CD8-positive, alpha-beta memory T cell (primary cell): ENCODE data around the gene CYTL1. TPM values are rescaled to one million over a fixed set of nuclear protein-coding genes. Genes with fewer than 3 reads are reported as not detected.

Experiments used
- CTCF ChIA-PET: fragments of 350-600 bp; sonication (Branson Sonifier 250); formaldehyde crosslinking; loops from one replicate; lab custom pipeline; 2021; ENCODE audit warnings: antibody characterized with exemption; lab: Charles Lee
- POLR2A ChIA-PET: fragments of 350-600 bp; sonication (Branson Sonifier 250); formaldehyde crosslinking; loops from one replicate; lab custom pipeline; 2021; ENCODE audit warnings: antibody characterized with exemption; lab: Charles Lee
- DNase-seq, 5 donors: peaks; one replicate each; pipeline versions ENCODE4 v3.0.0 to v3.0.0-alpha.2; 2020 to 2022; ENCODE audit warnings: mixed read lengths in 1 of 5
- H3K27ac ChIP-seq: one replicate; pipeline ENCODE4 v1.7.0; 2013; ENCODE audit warnings: low read depth, mild to moderate bottlenecking, low read length, moderate library complexity
- H3K27me3 ChIP-seq: 2 replicates; pipeline ENCODE4 v1.7.0; 2013; ENCODE audit warnings: low read length, mild to moderate bottlenecking; ENCODE audit not compliant: insufficient read depth, poor library complexity, severe bottlenecking
- H3K36me3 ChIP-seq: 2 replicates; pipeline ENCODE4 v1.7.0; 2013; ENCODE audit warnings: mild to moderate bottlenecking, low read length, moderate library complexity; ENCODE audit not compliant: insufficient read depth
- H3K4me1 ChIP-seq: 2 replicates; pipeline ENCODE4 v1.7.0; 2013; ENCODE audit warnings: mild to moderate bottlenecking, low read length, moderate library complexity; ENCODE audit not compliant: insufficient read depth
- H3K4me3 ChIP-seq: 2 replicates; pipeline ENCODE4 v1.7.0; 2013; ENCODE audit warnings: mild to moderate bottlenecking, low read length
- H3K9me3 ChIP-seq: 2 replicates; pipeline ENCODE4 v1.7.0; 2013; ENCODE audit warnings: mild to moderate bottlenecking, low read length
- H3K27ac Mint-ChIP-seq, 8 donors: one replicate each; pipeline ENCODE4 v1.8.0; 2020 to 2021; ENCODE audit warnings: mixed read lengths in 8 of 8, mild to moderate bottlenecking in 6 of 8, inconsistent platforms in 3 of 8, moderate library complexity in 3 of 8
- H3K27me3 Mint-ChIP-seq, 2 donors: one replicate each; pipeline ENCODE4 v1.8.0; 2020 to 2021; ENCODE audit warnings: mixed read lengths in 2 of 2, mild to moderate bottlenecking in 1 of 2, moderate library complexity in 1 of 2
- H3K36me3 Mint-ChIP-seq, 3 donors: one replicate each; pipeline ENCODE4 v1.8.0; 2020 to 2021; ENCODE audit warnings: mixed read lengths in 3 of 3, inconsistent platforms in 1 of 3, mild to moderate bottlenecking in 1 of 3
- H3K4me1 Mint-ChIP-seq, 3 donors: one replicate each; pipeline ENCODE4 v1.8.0; 2020 to 2021; ENCODE audit warnings: mixed read lengths in 3 of 3, inconsistent platforms in 1 of 3, mild to moderate bottlenecking in 1 of 3
- H3K4me3 Mint-ChIP-seq, 7 donors: one replicate each; pipeline ENCODE4 v1.8.0; 2020 to 2021; ENCODE audit warnings: mixed read lengths in 7 of 7, mild to moderate bottlenecking in 6 of 7, moderate library complexity in 4 of 7, inconsistent platforms in 2 of 7
- H3K9me3 Mint-ChIP-seq, 5 donors: one replicate each; pipeline ENCODE4 v1.8.0; 2020 to 2022; ENCODE audit warnings: mixed read lengths in 5 of 5, mild to moderate bottlenecking in 3 of 5, moderate library complexity in 2 of 5, inconsistent platforms in 1 of 5
- polyA plus RNA-seq: library from polyadenylated mRNA; unstranded; fragments of 300-500 nt; fragmentation: Illumina TruSeq; gene quantifications from one replicate; pipeline ENCODE4 v1.2.3, GENCODE V29; 2021
- total RNA-seq, 2 experiments: library from RNA; stranded (reverse); gene quantifications; one replicate each; pipeline ENCODE4 v1.2.3, GENCODE V29; 2021

The CYTL1 gene
- total and polyA plus RNA-seq, 3 experiments from 2014 or later: 1.7 TPM; not detected in 2

GRCh38 chr4:4995103-4995907 lies 24.0 kb downstream of the CYTL1 start:
- Mint-ChIP-seq H3K4me1 (no peaks in the 10 kb centered on the region), H3K9me3 (no peaks in the 10 kb centered on the region), H3K27me3 (peaks cover 4 to 24% of the 10 kb centered on the region in 2 donors), H3K36me3 (no peaks in the 10 kb centered on the region), H3K27ac (no peak overlapping the region), H3K4me3 (no peak overlapping the region)
- no peaks in the 10 kb centered on the region for H3K9me3 ChIP-seq
- no peak overlapping the region for H3K4me3 ChIP-seq
- POLR2A ChIA-PET: no interaction called here
- H3K36me3 ChIP-seq: no peaks in the 10 kb centered on the region
- CTCF ChIA-PET: interaction anchor here (1.2 kb wide), 1 partner anchor 8 kb away, joined by 4 read pairs; no protein-coding TSS in a partner anchor
- no peaks in the 10 kb centered on the region for H3K4me1 ChIP-seq
- H3K27ac ChIP-seq: no peak overlapping the region
- H3K27me3 ChIP-seq: no peaks in the 10 kb centered on the region
- DNase-seq: peak in 3 of 5 donors; percentile 5 to 9 (median 6)

- Mint-ChIP-seq H3K36me3 (no peaks in the 10 kb centered on the region), H3K27ac (no peak overlapping the region), H3K4me1 (no peaks in the 10 kb centered on the region), H3K27me3 (peaks cover 4 to 17% of the 10 kb centered on the region in 2 donors), H3K4me3 (no peak overlapping the region), H3K9me3 (no peaks in the 10 kb centered on the region)
- Histone ChIP-seq H3K4me3 (no peak overlapping the region), H3K9me3 (no peaks in the 10 kb centered on the region), H3K27me3 (no peaks in the 10 kb centered on the region), H3K36me3 (no peaks in the 10 kb centered on the region), H3K27ac (no peak overlapping the region), H3K4me1 (no peaks in the 10 kb centered on the region)
- ChIA-PET POLR2A (no interaction called here), CTCF (interaction anchor here (0.8 to 1.2 kb wide), 2 partner anchors 9 kb away, joined by 3 to 4 read pairs; no protein-coding TSS in a partner anchor)
- no peak for DNase-seq
These were observed 24.8 kb downstream of the CYTL1 start for GRCh38 chr4:4994312-4995097.

GRCh38 chr4:4992833-4993232 lies 26.4 kb downstream of the CYTL1 start:
- no peaks in the 10 kb centered on the region for H3K36me3 ChIP-seq
- H3K4me3 Mint-ChIP-seq: no peak overlapping the region
- no peak for DNase-seq
- no peaks in the 10 kb centered on the region for H3K27me3 ChIP-seq
- no peaks in the 10 kb centered on the region for H3K9me3 Mint-ChIP-seq
- H3K27ac Mint-ChIP-seq: peak overlapping the region in 1 of 8 donors; percentile 75
- no peak overlapping the region for H3K4me3 ChIP-seq
- ChIA-PET CTCF (no interaction called here), POLR2A (no interaction called here)
- no peak overlapping the region for H3K27ac ChIP-seq
- no peaks in the 10 kb centered on the region for H3K4me1 ChIP-seq
- no peaks in the 10 kb centered on the region for H3K4me1 Mint-ChIP-seq
- H3K9me3 ChIP-seq: no peaks in the 10 kb centered on the region
- no peaks in the 10 kb centered on the region for H3K36me3 Mint-ChIP-seq
- H3K27me3 Mint-ChIP-seq: peaks cover 8 to 15% of the 10 kb centered on the region in 2 donors

- no peaks in the 10 kb centered on the region for H3K9me3 ChIP-seq
- no peaks in the 10 kb centered on the region for H3K36me3 ChIP-seq
- Mint-ChIP-seq H3K9me3 (no peaks in the 10 kb centered on the region), H3K36me3 (no peaks in the 10 kb centered on the region), H3K27ac (no peak overlapping the region), H3K27me3 (peaks cover 11 to 21% of the 10 kb centered on the region in 2 donors), H3K4me3 (no peak overlapping the region), H3K4me1 (no peaks in the 10 kb centered on the region)
- no peak overlapping the region for H3K27ac ChIP-seq
- ChIA-PET POLR2A (no interaction called here), CTCF (no interaction called here)
- no peak overlapping the region for H3K4me3 ChIP-seq
- no peaks in the 10 kb centered on the region for H3K4me1 ChIP-seq
- H3K27me3 ChIP-seq: no peaks in the 10 kb centered on the region
- DNase-seq: no peak
These were observed 27.6 kb downstream of the CYTL1 start for GRCh38 chr4:4991541-4992099.

GRCh38 chr4:4990857-4991540 lies 28.3 kb downstream of the CYTL1 start:
- POLR2A ChIA-PET: no interaction called here

GRCh38 chr4:4990329-4990728 lies 28.9 kb downstream of the CYTL1 start:
- Mint-ChIP-seq H3K27me3 (peaks cover 11 to 21% of the 10 kb centered on the region in 2 donors), H3K27ac (no peak overlapping the region), H3K4me3 (no peak overlapping the region), H3K9me3 (no peaks in the 10 kb centered on the region), H3K4me1 (no peaks in the 10 kb centered on the region), H3K36me3 (no peaks in the 10 kb centered on the region)
- Histone ChIP-seq H3K4me3 (no peak overlapping the region), H3K27me3 (no peaks in the 10 kb centered on the region), H3K4me1 (no peaks in the 10 kb centered on the region), H3K27ac (no peak overlapping the region), H3K36me3 (no peaks in the 10 kb centered on the region), H3K9me3 (no peaks in the 10 kb centered on the region)
- no peak for DNase-seq
- POLR2A ChIA-PET: no interaction called here
- CTCF ChIA-PET: no interaction called here

More at GRCh38 chr4:4990857-4991540, 28.3 kb downstream of the CYTL1 start:
- no peaks in the 10 kb centered on the region for H3K4me1 ChIP-seq
- no peaks in the 10 kb centered on the region for H3K36me3 ChIP-seq
- no peak overlapping the region for H3K27ac Mint-ChIP-seq
- H3K9me3 ChIP-seq: no peaks in the 10 kb centered on the region
- peaks cover 11 to 21% of the 10 kb centered on the region in 2 donors for H3K27me3 Mint-ChIP-seq
- H3K4me3 ChIP-seq: no peak overlapping the region
- H3K36me3 Mint-ChIP-seq: no peaks in the 10 kb centered on the region
- H3K27me3 ChIP-seq: no peaks in the 10 kb centered on the region
- H3K9me3 Mint-ChIP-seq: no peaks in the 10 kb centered on the region
- DNase-seq: no peak
- H3K4me1 Mint-ChIP-seq: no peaks in the 10 kb centered on the region
- no peak overlapping the region for H3K4me3 Mint-ChIP-seq
- CTCF ChIA-PET: no interaction called here
- no peak overlapping the region for H3K27ac ChIP-seq

GRCh38 chr4:4989083-4989622 lies 30.1 kb downstream of the CYTL1 start:
- Histone ChIP-seq H3K36me3 (no peaks in the 10 kb centered on the region), H3K9me3 (no peaks in the 10 kb centered on the region), H3K4me3 (no peak overlapping the region), H3K27ac (no peak overlapping the region), H3K27me3 (no peaks in the 10 kb centered on the region), H3K4me1 (no peaks in the 10 kb centered on the region)
- Mint-ChIP-seq H3K36me3 (no peaks in the 10 kb centered on the region), H3K4me1 (no peaks in the 10 kb centered on the region), H3K4me3 (no peak overlapping the region), H3K27ac (peak overlapping the region in 1 of 8 donors; percentile 27), H3K27me3 (peaks cover 11 to 12% of the 10 kb centered on the region in 2 donors), H3K9me3 (no peaks in the 10 kb centered on the region)
- POLR2A ChIA-PET: no interaction called here
- CTCF ChIA-PET: no interaction called here
- no peak for DNase-seq
